Measurements from ENCODE around the gene ATAD1.

ATAD1 gene

GRCh38 chr10:87734987-87735827 is 82.8 kb downstream of the ATAD1 start:
- no peaks in the 10 kb centered on the region for H3K9me3 Mint-ChIP-seq
- ATAC-seq = peak; percentile 72
- no peak overlapping the region for H3K27ac Mint-ChIP-seq
- H3K27me3 Mint-ChIP-seq = peaks cover 35% of the 10 kb centered on the region
- DNase-seq = peak in 1 of 2 donors; percentile 7
- no peak overlapping the region for H3K4me3 Mint-ChIP-seq
- H3K4me1 Mint-ChIP-seq = no peaks in the 10 kb centered on the region

DNA sequence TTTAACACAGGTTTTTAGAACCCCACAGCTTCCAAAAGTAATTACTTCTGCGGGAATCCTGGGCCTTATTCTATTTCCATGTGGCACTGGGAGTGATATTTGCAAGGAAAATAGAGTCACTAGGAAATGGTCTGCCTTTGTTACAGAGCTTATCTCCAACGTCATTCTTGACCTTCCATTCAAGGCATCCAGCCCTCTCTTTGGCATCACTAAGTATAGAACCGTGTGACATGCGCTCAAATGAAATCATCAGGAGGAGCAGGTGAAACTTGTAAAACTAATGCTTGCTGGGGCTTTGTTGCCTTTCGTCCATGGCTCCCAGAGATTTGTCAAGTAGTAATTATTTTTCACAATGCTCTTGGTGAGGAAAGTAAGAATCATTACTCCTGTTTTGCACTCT is 84.9 kb downstream of the ATAD1 start:
- Mint-ChIP-seq H3K4me1 (no peaks in the 10 kb centered on the region), H3K27ac (no peak overlapping the region), H3K27me3 (peaks cover 32% of the 10 kb centered on the region), H3K4me3 (no peak overlapping the region), H3K9me3 (no peaks in the 10 kb centered on the region)
- no peak for ATAC-seq
- no peak for DNase-seq

GRCh38 chr10:87729940-87730339 is 88.1 kb downstream of the ATAD1 start:
- DNase-seq (no peak), ATAC-seq (no peak)
- H3K4me3 Mint-ChIP-seq = no peak overlapping the region
- H3K4me1 Mint-ChIP-seq = no peaks in the 10 kb centered on the region
- no peak overlapping the region for H3K27ac Mint-ChIP-seq
- H3K9me3 Mint-ChIP-seq = no peaks in the 10 kb centered on the region
- peaks cover 14% of the 10 kb centered on the region for H3K27me3 Mint-ChIP-seq

DNA sequence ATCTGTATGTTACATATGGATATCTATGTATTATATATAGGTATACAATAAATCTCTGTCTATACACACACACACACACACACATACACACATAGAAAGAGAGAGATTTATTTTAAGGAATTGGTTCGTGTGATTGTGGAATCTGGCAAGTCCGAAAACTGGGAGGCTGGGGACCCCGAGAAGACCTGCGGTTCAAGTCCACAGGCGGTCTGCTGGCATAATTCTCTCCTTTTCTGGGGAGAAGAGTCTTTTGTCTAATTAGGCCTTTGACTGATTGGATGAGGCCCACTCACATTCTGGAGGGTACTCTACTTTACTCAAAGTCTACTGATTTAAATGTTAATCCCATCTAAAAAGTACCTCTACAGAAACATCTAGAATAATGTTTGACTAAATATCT is 93.2 kb downstream of the ATAD1 start:
- no peaks in the 10 kb centered on the region for H3K4me1 Mint-ChIP-seq
- H3K9me3 Mint-ChIP-seq = no peaks in the 10 kb centered on the region
- DNase-seq (no peak), ATAC-seq (no peak)
- no peak overlapping the region for H3K27ac Mint-ChIP-seq
- no peak overlapping the region for H3K4me3 Mint-ChIP-seq
- no peaks in the 10 kb centered on the region for H3K27me3 Mint-ChIP-seq

DNA sequence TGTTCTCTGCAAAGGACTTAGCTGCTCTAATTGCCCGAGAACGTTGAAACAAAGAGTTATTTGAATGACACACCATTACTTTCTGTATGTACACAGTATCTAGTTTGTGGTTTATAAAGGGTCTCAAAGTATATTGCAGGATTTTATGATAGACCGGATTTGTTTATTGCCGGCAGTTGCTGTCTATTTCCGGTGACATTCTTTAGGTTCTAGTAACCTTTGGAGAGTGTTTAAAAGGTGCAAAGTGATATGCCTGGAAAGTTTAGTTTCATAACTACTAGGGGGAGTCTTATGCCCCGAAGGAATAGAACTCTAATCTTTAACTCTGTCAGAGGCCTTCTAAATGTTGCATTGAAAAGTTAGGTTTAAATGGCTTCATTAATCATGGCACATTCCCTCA is 94.5 kb downstream of the ATAD1 start:
- Mint-ChIP-seq H3K27me3 (peaks cover 1% of the 10 kb centered on the region), H3K4me3 (no peak overlapping the region), H3K9me3 (no peaks in the 10 kb centered on the region), H3K27ac (no peak overlapping the region), H3K4me1 (no peaks in the 10 kb centered on the region)
- DNase-seq (no peak), ATAC-seq (no peak)

- ATAC-seq (no peak), DNase-seq (no peak)
- Mint-ChIP-seq H3K4me1 (no peaks in the 10 kb centered on the region), H3K27ac (no peak overlapping the region), H3K9me3 (no peaks in the 10 kb centered on the region), H3K27me3 (peaks cover 9% of the 10 kb centered on the region), H3K4me3 (no peak overlapping the region)
Measured at GRCh38 chr10:87722716-87723115, 95.3 kb downstream of the ATAD1 start.

DNA sequence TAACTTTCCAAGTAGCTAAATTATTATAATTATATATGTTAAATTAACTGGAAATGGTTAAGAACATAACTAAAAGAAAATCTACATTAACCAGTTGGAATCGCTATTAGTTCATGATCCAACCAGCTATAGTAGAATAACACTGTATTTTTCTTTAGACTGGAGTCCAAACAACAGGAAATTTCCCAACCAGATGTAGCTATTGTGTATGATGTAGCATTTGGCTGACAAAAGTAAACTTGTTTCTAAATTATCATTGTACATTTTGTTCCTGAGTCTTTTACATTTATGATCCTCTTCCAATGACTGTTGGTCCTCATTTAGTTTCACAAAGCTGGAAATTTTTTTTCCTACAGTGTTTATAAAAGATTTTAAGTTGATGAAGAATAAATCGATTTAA is 96.2 kb downstream of the ATAD1 start:
- Mint-ChIP-seq H3K4me1 (no peaks in the 10 kb centered on the region), H3K27me3 (peaks cover 18% of the 10 kb centered on the region), H3K4me3 (no peak overlapping the region), H3K9me3 (no peaks in the 10 kb centered on the region), H3K27ac (no peak overlapping the region)
- ATAC-seq (no peak), DNase-seq (no peak)

- H3K4me3 Mint-ChIP-seq = no peak overlapping the region
Measured at GRCh38 chr10:87720665-87721064, 97.4 kb downstream of the ATAD1 start.

GRCh38 chr10:87716348-87716670 is 101.7 kb downstream of the ATAD1 start:
- H3K9me3 Mint-ChIP-seq = no peaks in the 10 kb centered on the region
- H3K27ac Mint-ChIP-seq = no peak overlapping the region
- ATAC-seq (no peak), DNase-seq (no peak)
- no peak overlapping the region for H3K4me3 Mint-ChIP-seq
- H3K27me3 Mint-ChIP-seq = peaks cover 21% of the 10 kb centered on the region
- no peaks in the 10 kb centered on the region for H3K4me1 Mint-ChIP-seq

More at GRCh38 chr10:87720665-87721064, 97.4 kb downstream of the ATAD1 start:
- Mint-ChIP-seq H3K27ac (no peak overlapping the region), H3K27me3 (peaks cover 21% of the 10 kb centered on the region), H3K4me1 (no peaks in the 10 kb centered on the region), H3K9me3 (no peaks in the 10 kb centered on the region)
- ATAC-seq (peak; percentile 46), DNase-seq (no peak)

DNA sequence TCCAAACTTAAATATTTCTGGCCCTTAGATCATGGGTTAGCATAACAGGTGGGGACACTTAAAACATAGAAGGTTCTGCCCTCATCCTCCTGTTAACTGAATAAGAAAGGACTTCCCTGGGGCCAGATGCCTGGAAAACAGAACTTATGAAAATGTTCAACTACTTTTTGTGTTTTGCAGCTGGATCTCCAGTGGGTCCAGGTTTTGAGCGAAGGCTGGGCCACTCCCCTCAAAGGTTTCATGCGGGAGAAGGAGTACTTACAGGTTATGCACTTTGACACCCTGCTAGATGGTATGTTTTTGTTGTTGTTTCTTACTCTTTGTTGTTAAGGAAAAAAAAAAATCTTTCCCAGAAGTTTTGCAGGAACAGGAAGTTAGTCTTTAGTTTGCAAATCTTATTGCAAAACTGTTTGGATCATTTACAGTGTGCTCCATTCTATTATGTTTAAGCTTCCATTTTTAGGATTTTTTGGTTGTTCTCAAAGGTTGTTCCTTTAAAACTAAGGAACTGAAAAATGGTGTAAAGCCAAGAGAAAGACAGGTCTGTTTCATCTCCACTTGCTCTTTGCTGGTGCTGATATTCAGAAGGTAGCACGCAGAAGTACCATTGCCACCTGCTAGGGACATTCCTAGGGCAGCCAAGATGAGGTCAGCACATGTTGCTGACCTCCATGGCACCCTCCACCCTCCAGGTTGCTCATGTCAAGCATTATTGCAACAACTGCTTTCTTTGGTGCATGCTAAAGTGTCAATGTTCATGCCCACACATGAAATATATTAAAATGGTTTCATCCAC is 102.3 kb downstream of the ATAD1 start:
- ATAC-seq (no peak), DNase-seq (no peak)
- no peak overlapping the region for H3K27ac Mint-ChIP-seq
- H3K27me3 Mint-ChIP-seq = peaks cover 21% of the 10 kb centered on the region
- H3K4me1 Mint-ChIP-seq = no peaks in the 10 kb centered on the region
- H3K4me3 Mint-ChIP-seq = no peak overlapping the region
- H3K9me3 Mint-ChIP-seq = no peaks in the 10 kb centered on the region

DNA sequence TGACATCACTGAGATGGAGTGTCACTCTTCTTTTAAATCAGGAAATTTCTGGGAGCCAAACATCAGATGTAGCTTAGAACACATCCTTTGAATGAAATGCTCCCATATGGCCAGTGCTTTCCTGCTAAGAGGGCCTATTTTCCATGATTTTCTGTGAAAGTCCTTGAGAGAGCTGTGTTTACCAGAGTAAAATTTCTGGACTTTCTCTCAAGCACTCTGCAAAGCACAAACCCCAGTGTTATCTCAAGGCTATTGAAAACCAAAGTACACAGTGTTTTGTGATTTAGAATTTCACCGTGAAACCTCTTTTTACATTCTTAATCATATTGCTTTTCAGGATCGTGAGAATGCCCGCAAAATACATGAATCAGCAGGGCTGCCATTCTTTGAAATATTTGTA is 104.3 kb downstream of the ATAD1 start:
- no peaks in the 10 kb centered on the region for H3K9me3 Mint-ChIP-seq
- no peak overlapping the region for H3K27ac Mint-ChIP-seq
- H3K4me3 Mint-ChIP-seq = no peak overlapping the region
- DNase-seq = no peak
- no peak for ATAC-seq
- no peaks in the 10 kb centered on the region for H3K4me1 Mint-ChIP-seq
- peaks cover 21% of the 10 kb centered on the region for H3K27me3 Mint-ChIP-seq

GRCh38 chr10:87712913-87713616 is 105.0 kb downstream of the ATAD1 start:
- DNase-seq (no peak), ATAC-seq (no peak)
- no peak overlapping the region for H3K27ac Mint-ChIP-seq

GRCh38 chr10:87707254-87707653 is 110.8 kb downstream of the ATAD1 start:
- no peaks in the 10 kb centered on the region for H3K4me1 Mint-ChIP-seq
- DNase-seq (no peak), ATAC-seq (no peak)

More at GRCh38 chr10:87712913-87713616, 105.0 kb downstream of the ATAD1 start:
- no peaks in the 10 kb centered on the region for H3K9me3 Mint-ChIP-seq
- no peak overlapping the region for H3K4me3 Mint-ChIP-seq
- H3K27me3 Mint-ChIP-seq = peaks cover 15% of the 10 kb centered on the region
- no peaks in the 10 kb centered on the region for H3K4me1 Mint-ChIP-seq

DNA sequence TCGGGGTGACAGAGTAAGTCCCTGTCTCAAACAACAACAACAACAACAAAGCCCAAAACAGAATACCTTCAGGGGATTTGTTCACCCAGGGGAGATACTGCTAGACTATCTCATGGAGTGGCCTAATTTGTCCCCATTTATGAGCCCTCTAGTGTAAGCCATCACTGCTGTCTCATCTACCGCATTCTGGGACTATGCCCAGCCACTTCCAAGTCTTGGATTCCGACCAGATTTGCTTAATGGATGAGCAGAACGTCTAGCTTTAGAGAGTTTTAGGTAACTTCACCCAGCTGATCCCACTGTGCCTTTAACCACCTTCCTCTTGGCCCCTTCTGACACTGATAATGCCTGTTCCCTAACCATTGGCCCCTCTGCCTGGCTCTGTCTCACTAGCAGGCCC is 111.3 kb downstream of the ATAD1 start:
- Mint-ChIP-seq H3K4me1 (no peaks in the 10 kb centered on the region), H3K4me3 (no peak overlapping the region), H3K27me3 (no peaks in the 10 kb centered on the region), H3K9me3 (no peaks in the 10 kb centered on the region), H3K27ac (no peak overlapping the region)
- ATAC-seq (no peak), DNase-seq (no peak)

More at GRCh38 chr10:87707254-87707653, 110.8 kb downstream of the ATAD1 start:
- Mint-ChIP-seq H3K27me3 (no peaks in the 10 kb centered on the region), H3K4me3 (no peak overlapping the region), H3K9me3 (no peaks in the 10 kb centered on the region), H3K27ac (no peak overlapping the region)

- Mint-ChIP-seq H3K9me3 (no peaks in the 10 kb centered on the region), H3K4me1 (no peaks in the 10 kb centered on the region), H3K27me3 (no peaks in the 10 kb centered on the region), H3K27ac (no peak overlapping the region), H3K4me3 (no peak overlapping the region)
- DNase-seq = no peak
- no peak for ATAC-seq
Measured at GRCh38 chr10:87705339-87705738, 112.7 kb downstream of the ATAD1 start.

DNA sequence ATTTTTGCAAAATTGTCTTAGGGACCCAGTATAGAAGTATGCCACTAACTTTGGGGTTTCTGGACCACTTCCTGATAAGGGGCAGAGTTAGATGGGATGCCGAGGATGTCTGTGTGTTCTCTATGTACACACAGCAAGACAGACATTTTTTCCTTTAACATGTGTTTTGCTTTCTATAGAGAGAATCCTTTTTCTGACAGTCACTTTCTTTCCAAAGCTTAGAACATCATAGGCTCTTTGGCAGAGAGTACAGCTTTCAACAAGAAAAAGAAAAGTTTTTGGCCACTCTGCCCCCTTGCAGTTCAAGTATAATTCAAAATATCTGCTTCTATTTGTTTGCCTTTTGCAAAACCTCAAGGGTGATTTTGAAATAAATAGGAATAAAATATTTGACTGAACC is 114.3 kb downstream of the ATAD1 start:
- Mint-ChIP-seq H3K27me3 (no peaks in the 10 kb centered on the region), H3K4me3 (no peak overlapping the region), H3K9me3 (no peaks in the 10 kb centered on the region), H3K4me1 (no peaks in the 10 kb centered on the region), H3K27ac (no peak overlapping the region)
- ATAC-seq = no peak
- DNase-seq = no peak

All from stimulated activated naive CD8-positive, alpha-beta T cell treated with anti-CD3 and anti-CD28 coated beads, Interleukin-15, amount 100 ng/mL, for 72 hours (primary cell).